Esophagus squamous epithelium (tissue), 4 donors: ENCODE results near the gene KRT33B.

Experiments
- CTCF ChIP-seq, 6 experiments: fragments of 450-650 bp in 4 of 6; fragments of 200-600 bp in 2 of 6; sonication (generic) in 2 of 6; IDR thresholded peaks; one replicate each; pipeline ENCODE4 v1.5.1; 2016 to 2019; ENCODE audit warnings: antibody characterized with exemption in 6 of 6, mild to moderate bottlenecking in 4 of 6, moderate library complexity in 4 of 6
- POLR2A ChIP-seq, 4 donors: fragments of 450-650 bp; IDR thresholded peaks; one replicate each; pipeline ENCODE4 v1.6.1; 2017; ENCODE audit warnings: antibody characterized with exemption in 4 of 4, mild to moderate bottlenecking in 4 of 4, moderate library complexity in 3 of 4

- TF ChIP-seq CTCF (IDR thresholded peaks at IDR 0.05) (no peak), POLR2A (IDR thresholded peaks at IDR 0.05) (no peak)
Measured at GRCh38 chr17:41382394-41382793, 12.8 kb upstream of the KRT33B start.
